Small intestine (tissue), 16 donors: ENCODE measurements around the gene HAPLN3. TPM values are rescaled to one million over a fixed set of nuclear protein-coding genes. Genes with fewer than 3 reads are reported as not detected.
"Not testable (repeated sequence)": the region's sequence is repeated elsewhere in the genome, so short reads cannot be mapped to it uniquely, and the experiment has no call there.

Experiments used
- DNase-seq, 2 donors: peaks; one replicate each; pipeline versions ENCODE4 v3.0.0 to v3.0.0-alpha.2; 2013
- FAIRE-seq: peaks from 2 replicates; lab custom pipeline; 2012; peaks lifted over from hg19 to GRCh38; lab: Jason Lieb, UNC
- H3K27ac ChIP-seq, 3 donors: one replicate each; pipeline ENCODE4 v1.5.1; 2013; ENCODE audit warnings: low read length in 2 of 3, mild to moderate bottlenecking in 2 of 3, control low read depth in 1 of 3, inconsistent platforms in 1 of 3, low read depth in 1 of 3, moderate library complexity in 1 of 3
- H3K27me3 ChIP-seq, 3 donors: one replicate each; pipeline ENCODE4 v1.6.1; 2013; ENCODE audit warnings: low read length in 3 of 3, inconsistent platforms in 1 of 3; ENCODE audit not compliant: control insufficient read depth in 3 of 3, insufficient read depth in 3 of 3
- H3K36me3 ChIP-seq, 3 donors: one replicate each; pipeline ENCODE4 v1.6.1; 2013; ENCODE audit warnings: low read length in 3 of 3, inconsistent platforms in 1 of 3, low read depth in 1 of 3, mild to moderate bottlenecking in 1 of 3, moderate library complexity in 1 of 3; ENCODE audit not compliant: control insufficient read depth in 3 of 3, insufficient read depth in 2 of 3
- H3K4me1 ChIP-seq, 3 donors: one replicate each; pipeline ENCODE4 v1.6.1; 2013; ENCODE audit warnings: low read length in 2 of 3, inconsistent platforms in 1 of 3, low read depth in 1 of 3, mild to moderate bottlenecking in 1 of 3, moderate library complexity in 1 of 3; ENCODE audit not compliant: control insufficient read depth in 3 of 3, insufficient read depth in 2 of 3
- H3K4me3 ChIP-seq, 3 donors: one replicate each; pipeline ENCODE4 v1.5.1; 2013; ENCODE audit warnings: low read length in 3 of 3, control low read depth in 1 of 3, inconsistent platforms in 1 of 3, low read depth in 1 of 3, mild to moderate bottlenecking in 1 of 3, moderate library complexity in 1 of 3
- H3K9me3 ChIP-seq, 2 donors: one replicate each; pipeline ENCODE4 v1.6.1; 2013; ENCODE audit warnings: low read depth in 1 of 2, low read length in 1 of 2; ENCODE audit not compliant: control insufficient read depth in 2 of 2, insufficient read depth in 1 of 2
- WGBS, 3 donors: extraction: QIAGEN DNeasy Blood & Tissue Kit; methylation state at CpG; one replicate each; pipeline ENCODE4 v1.1.7; 2013; 5-methylcytosine and 5-hydroxymethylcytosine counted together
- long read RNA-seq, 10 donors: transcript quantifications; one replicate each; lab custom pipeline, GENCODE V29; 2026
- polyA plus RNA-seq, 4 donors: library from polyadenylated mRNA; stranded (reverse) in 3 of 4; unstranded in 1 of 4; fragments of 200-250 nt in 3 of 4; fragments of 120-200 nt in 1 of 4; gene quantifications; one replicate each; pipeline versions ENCODE4 v1.2.1 to v1.2.3, GENCODE V29; 2013
- donor health status: healthy with polysubstance abuse.
- donor health status: control.
- donor health status: control.
- donor health status: Bipolar disorder and iron deficiency.
- donor health status: healthy.

HAPLN3 gene
- polyA plus RNA-seq = 1 to 10 TPM in 2 of 4 donors, under 1 TPM in 1, not detected in 1; 0.27 to 7.6 (median 1.5) TPM
- long read RNA-seq, donor 1 = 0 reads
- long read RNA-seq, donor 2 = 0 reads
- long read RNA-seq, donor 3 = 0 reads
- long read RNA-seq, donor 4 = 0 reads
- long read RNA-seq, donor 5, partial matches to known transcripts = 0 of 1 reads
- long read RNA-seq, donor 5, other reads (novel, unspliced or antisense) = 0 of 1 reads
- long read RNA-seq, donor 6 = 0 reads
- long read RNA-seq, donor 7, partial matches to known transcripts = 0 of 1 reads
- long read RNA-seq, donor 7, other reads (novel, unspliced or antisense) = 0 of 1 reads
- long read RNA-seq, donor 8, partial matches to known transcripts = 0 of 1 reads
- long read RNA-seq, donor 8, other reads (novel, unspliced or antisense) = 0 of 1 reads
- long read RNA-seq, donor 9 = 0 reads
- long read RNA-seq, donor 10 = 0 reads

- Histone ChIP-seq H3K27me3 (peaks cover 0 to 24% (median 0%) of the 10 kb centered on the region in 3 donors), H3K36me3 (no peaks in the 10 kb centered on the region), H3K9me3 (no peaks in the 10 kb centered on the region), H3K4me1 (no peaks in the 10 kb centered on the region), H3K27ac (no peak within 1 kb of the TSS), H3K4me3 (peak within 1 kb of the TSS; percentile 27 to 58 (median 57))
- peak; percentile 25 to 45 for DNase-seq
- WGBS, 3 donors = 1 to 3% (median 2%) methylated on average over 57 to 70 of the region's 70 CpGs
- FAIRE-seq = no peak
Observed at GRCh38 chr15:88894819-88895767, at the start of gene HAPLN3. Gene HAPLN3 (minus strand): TSS chr15:88895544. CDS start chr15:88887298, 8,246 bp downstream.

- H3K4me3 ChIP-seq = no peak overlapping the region
- FAIRE-seq = no peak
- H3K9me3 ChIP-seq = no peaks in the 10 kb centered on the region
- WGBS, 3 donors = 50 to 71% (median 50%) methylated on average over 4 of the region's 4 CpGs
- no peaks in the 10 kb centered on the region for H3K27me3 ChIP-seq
- H3K27ac ChIP-seq = no peak overlapping the region
- no peaks in the 10 kb centered on the region for H3K4me1 ChIP-seq
- no peaks in the 10 kb centered on the region for H3K36me3 ChIP-seq
- DNase-seq = no peak
Observed at GRCh38 chr15:88940110-88940675, 44.8 kb upstream of the HAPLN3 start.

GRCh38 chr15:88939486-88939806 is 44.1 kb upstream of the HAPLN3 start:
- H3K9me3 ChIP-seq = no peaks in the 10 kb centered on the region
- H3K4me1 ChIP-seq = no peaks in the 10 kb centered on the region
- no peak overlapping the region for H3K4me3 ChIP-seq
- FAIRE-seq (no peak), DNase-seq (no peak)
- 78 to 80% (median 78%) methylated on average over 2 of the region's 2 CpGs for WGBS, 3 donors
- H3K27ac ChIP-seq = no peak overlapping the region
- H3K36me3 ChIP-seq = no peaks in the 10 kb centered on the region
- no peaks in the 10 kb centered on the region for H3K27me3 ChIP-seq

- no peak for FAIRE-seq
- Histone ChIP-seq H3K27me3 (no peaks in the 10 kb centered on the region), H3K4me1 (no peaks in the 10 kb centered on the region), H3K36me3 (no peaks in the 10 kb centered on the region), H3K27ac (no peak overlapping the region), H3K9me3 (no peaks in the 10 kb centered on the region), H3K4me3 (no peak overlapping the region)
- DNase-seq = no peak
- 83 to 95% (median 87%) methylated on average over 15 of the region's 15 CpGs for WGBS, 3 donors
Observed at GRCh38 chr15:88938802-88939485, 43.6 kb upstream of the HAPLN3 start.

GRCh38 chr15:88934449-88934848 is 39.1 kb upstream of the HAPLN3 start:
- H3K27me3 ChIP-seq, FAIRE-seq, H3K27ac ChIP-seq, DNase-seq, H3K4me1 ChIP-seq, H3K36me3 ChIP-seq, H3K9me3 ChIP-seq, H3K4me3 ChIP-seq: not testable (repeated sequence)
- WGBS, 3 donors = 64 to 86% (median 78%) methylated on average over 4 of the region's 4 CpGs

GRCh38 chr15:88932875-88933330 is 37.6 kb upstream of the HAPLN3 start:
- WGBS, 3 donors = 66 to 94% (median 90%) methylated on average over 1 of the region's 1 CpG
- Histone ChIP-seq H3K36me3 (no peaks in the 10 kb centered on the region), H3K27me3 (no peaks in the 10 kb centered on the region), H3K9me3 (peaks cover 0 to 1% of the 10 kb centered on the region in 2 donors), H3K27ac (no peak overlapping the region), H3K4me1 (no peaks in the 10 kb centered on the region), H3K4me3 (no peak overlapping the region)
- DNase-seq (no peak), FAIRE-seq (no peak)

- DNase-seq (no peak), FAIRE-seq (no peak)
- Histone ChIP-seq H3K27me3 (no peaks in the 10 kb centered on the region), H3K27ac (no peak overlapping the region), H3K4me1 (no peaks in the 10 kb centered on the region), H3K9me3 (peaks cover 0 to 3% of the 10 kb centered on the region in 2 donors), H3K4me3 (no peak overlapping the region), H3K36me3 (no peaks in the 10 kb centered on the region)
- WGBS, 3 donors = 31 to 45% (median 41%) methylated on average over 4 of the region's 4 CpGs
Observed at GRCh38 chr15:88932271-88932874, 37.0 kb upstream of the HAPLN3 start.
